Right cardiac atrium (tissue), 5 donors: ENCODE data around the gene CHML. TPM values are rescaled to one million over a fixed set of nuclear protein-coding genes. Genes with fewer than 3 reads are reported as not detected.
A peak's percentile ranks its signal among the peaks of the same experiment; 100 is the strongest.

ENCODE experiments used
- ATAC-seq, 2 donors: fragments of 200-7000 bp; cut with Tn5 transposase; one replicate each; pipeline versions ENCODE4 v1.8.0 to v1.9.1; 2020; ENCODE audit warnings: moderate library complexity in 2 of 2, mild to moderate bottlenecking in 1 of 2
- DNase-seq, 3 donors: peaks; one replicate each; pipeline ENCODE4 v3.0.0-alpha.2; 2020
- H3K27ac ChIP-seq: one replicate; pipeline ENCODE4 v1.5.1; 2013; ENCODE audit warnings: mild to moderate bottlenecking, low read length, control low read depth, moderate library complexity
- H3K27me3 ChIP-seq: one replicate; pipeline ENCODE4 v1.6.1; 2013; ENCODE audit not compliant: control insufficient read depth, insufficient read depth
- H3K4me1 ChIP-seq: one replicate; pipeline ENCODE4 v1.6.1; 2013; ENCODE audit warnings: low read length; ENCODE audit not compliant: control insufficient read depth, insufficient read depth
- H3K4me3 ChIP-seq: one replicate; pipeline ENCODE4 v1.5.1; 2013; ENCODE audit warnings: low read length, control low read depth
- H3K9me3 ChIP-seq: one replicate; pipeline ENCODE4 v1.6.1; 2013; ENCODE audit warnings: low read length; ENCODE audit not compliant: control insufficient read depth
- WGBS: extraction: QIAGEN DNeasy Blood & Tissue Kit; methylation state at CpG from one replicate; pipeline ENCODE4 v1.1.7; 2013; 5-methylcytosine and 5-hydroxymethylcytosine counted together
- intact Hi-C, 4 donors: fragments of 100-400 bp; cut with DNase I; formaldehyde crosslinking; loops; one replicate each; pipeline versions ENCODE4 v1.11.0 to v1.14.0; 2022 to 2023
- polyA plus RNA-seq: library from polyadenylated mRNA; stranded (reverse); fragments of 200-250 nt; gene quantifications from one replicate; pipeline ENCODE4 v1.2.3, GENCODE V29; 2013
- total RNA-seq, 4 donors: library from RNA; stranded (reverse); fragmentation: NEBNext Ultra II Directional; extraction: Animal tissue kit (Norgen Biotek cat#: 25700); gene quantifications; one replicate each; pipeline ENCODE4 v1.2.1, GENCODE V29; 2021
- donor health status: healthy with polysubstance abuse.
- donor health status: DM: no; HTN: yes; CAD: no.
- donor health status: DM: no; HTN: no; CAD: no.
- donor health status: DM: no; HTN: yes; CAD: no; lungs with severe emphysema.
- donor health status: DM: yes; HTN: yes; CAD: no.

The CHML gene
- total and polyA plus RNA-seq, 5 donors, result 1.1 to 7.8 (median 4.1) TPM

GRCh38 chr1:241646201-241646600 lies 6.0 kb upstream of the CHML start:
- Histone ChIP-seq H3K4me3 (no peak overlapping the region), H3K4me1 (no peaks in the 10 kb centered on the region), H3K27ac (no peak overlapping the region), H3K9me3 (no peaks in the 10 kb centered on the region), H3K27me3 (no peaks in the 10 kb centered on the region)
- DNase-seq, result peak in 1 of 3 donors; percentile 9
- no peak for ATAC-seq
- intact Hi-C loops, result no loop called here
- 82% methylated on average over 7 of the region's 7 CpGs for WGBS

GRCh38 chr1:241645199-241645598 lies 5.0 kb upstream of the CHML start:
- Histone ChIP-seq H3K9me3 (no peaks in the 10 kb centered on the region), H3K4me1 (no peaks in the 10 kb centered on the region), H3K4me3 (no peak overlapping the region), H3K27me3 (no peaks in the 10 kb centered on the region), H3K27ac (no peak overlapping the region)
- WGBS, result 59% methylated on average over 4 of the region's 4 CpGs
- no peak for ATAC-seq
- no peak for DNase-seq
- intact Hi-C loops, result no loop called here

- no peak overlapping the region for H3K27ac ChIP-seq
- DNase-seq (no peak), ATAC-seq (no peak)
- no peaks in the 10 kb centered on the region for H3K4me1 ChIP-seq
- WGBS, result 95% methylated on average over 2 of the region's 2 CpGs
- no peaks in the 10 kb centered on the region for H3K9me3 ChIP-seq
- no peak overlapping the region for H3K4me3 ChIP-seq
- no peaks in the 10 kb centered on the region for H3K27me3 ChIP-seq
- intact Hi-C loops, result no loop called here
Observed at GRCh38 chr1:241644259-241644658, 4.1 kb upstream of the CHML start.

GRCh38 chr1:241642593-241642944 lies 2.4 kb upstream of the CHML start:
- no peaks in the 10 kb centered on the region for H3K27me3 ChIP-seq
- no peak for ATAC-seq
- no peaks in the 10 kb centered on the region for H3K9me3 ChIP-seq
- no peak for DNase-seq
- H3K4me1 ChIP-seq, result no peaks in the 10 kb centered on the region
- H3K4me3 ChIP-seq, result no peak overlapping the region
- H3K27ac ChIP-seq, result no peak overlapping the region
- intact Hi-C loops, result no loop called here
- 89% methylated on average over 1 of the region's 1 CpG for WGBS

GRCh38 chr1:241641773-241642592 lies 1.8 kb upstream of the CHML start:
- H3K27ac ChIP-seq, result no peak overlapping the region
- H3K4me1 ChIP-seq, result no peaks in the 10 kb centered on the region
- WGBS, result 58% methylated on average over 12 of the region's 12 CpGs
- H3K27me3 ChIP-seq, result no peaks in the 10 kb centered on the region
- no peaks in the 10 kb centered on the region for H3K9me3 ChIP-seq
- no peak overlapping the region for H3K4me3 ChIP-seq
- DNase-seq, result no peak
- ATAC-seq, result no peak
- intact Hi-C loops, result no loop called here

- Histone ChIP-seq H3K27me3 (no peaks in the 10 kb centered on the region), H3K4me1 (no peaks in the 10 kb centered on the region), H3K27ac (no peak overlapping the region), H3K9me3 (no peaks in the 10 kb centered on the region), H3K4me3 (no peak overlapping the region)
- DNase-seq (peak in 1 of 3 donors; percentile 11), ATAC-seq (no peak)
- 92% methylated on average over 9 of the region's 9 CpGs for WGBS
- intact Hi-C loops, result no loop called here
Observed at GRCh38 chr1:241640867-241641622, 876 bp upstream of the CHML start.

GRCh38 chr1:241639623-241640148 lies 483 bp downstream of the CHML start:
- ATAC-seq (peak; percentile 19 to 22), DNase-seq (peak in 2 of 3 donors; percentile 25 to 72)

GRCh38 chr1:241638909-241639622 lies 1.1 kb downstream of the CHML start:
- Histone ChIP-seq H3K27ac (no peak overlapping the region), H3K4me3 (peak overlapping the region; percentile 86), H3K9me3 (no peaks in the 10 kb centered on the region), H3K27me3 (no peaks in the 10 kb centered on the region), H3K4me1 (no peaks in the 10 kb centered on the region)
- WGBS, result 14% methylated on average over 11 of the region's 11 CpGs
- ATAC-seq, result no peak
- intact Hi-C loops, result no loop called here
- DNase-seq, result no peak

More at GRCh38 chr1:241639623-241640148, 483 bp downstream of the CHML start:
- Histone ChIP-seq H3K4me3 (peak overlapping the region; percentile 86), H3K27ac (peak overlapping the region; percentile 61), H3K9me3 (no peaks in the 10 kb centered on the region), H3K4me1 (no peaks in the 10 kb centered on the region), H3K27me3 (no peaks in the 10 kb centered on the region)
- 1% methylated on average over 42 of the region's 42 CpGs for WGBS
- intact Hi-C loops, result no loop called here

GRCh38 chr1:241638099-241638682 lies 2.0 kb downstream of the CHML start:
- no peaks in the 10 kb centered on the region for H3K9me3 ChIP-seq
- ATAC-seq (no peak), DNase-seq (no peak)
- H3K27me3 ChIP-seq, result no peaks in the 10 kb centered on the region
- H3K27ac ChIP-seq, result no peak overlapping the region
- no peaks in the 10 kb centered on the region for H3K4me1 ChIP-seq
- WGBS, result 68% methylated on average over 5 of the region's 5 CpGs
- no peak overlapping the region for H3K4me3 ChIP-seq
- intact Hi-C loops, result no loop called here

GRCh38 chr1:241637604-241638003 lies 2.6 kb downstream of the CHML start:
- H3K27me3 ChIP-seq, result no peaks in the 10 kb centered on the region
- no peaks in the 10 kb centered on the region for H3K4me1 ChIP-seq
- no peaks in the 10 kb centered on the region for H3K9me3 ChIP-seq
- DNase-seq, result no peak
- H3K4me3 ChIP-seq, result no peak overlapping the region
- ATAC-seq, result no peak
- H3K27ac ChIP-seq, result no peak overlapping the region
- 85% methylated on average over 4 of the region's 4 CpGs for WGBS
- intact Hi-C loops, result no loop called here
